ENCODE measurements around the gene KLK15.
"Not testable (repeated sequence)": the region's sequence is repeated elsewhere in the genome, so short reads cannot be mapped to it uniquely, and the experiment has no call there.

The KLK15 gene

GRCh38 chr19:50820086-50820485 is 13.3 kb downstream of the KLK15 start:
- DNase-seq, result no peak

- no peak for DNase-seq
Measured at GRCh38 chr19:50819636-50820035, 13.7 kb downstream of the KLK15 start.

- no peak for DNase-seq
Measured at GRCh38 chr19:50818859-50819472, 14.4 kb downstream of the KLK15 start.

GRCh38 chr19:50817941-50818858 is 15.2 kb downstream of the KLK15 start:
- no peak for DNase-seq

- DNase-seq, result no peak
Measured at GRCh38 chr19:50815439-50815838, 17.9 kb downstream of the KLK15 start.

GRCh38 chr19:50814883-50815282 is 18.5 kb downstream of the KLK15 start:
- no peak for DNase-seq

- no peak for DNase-seq
Measured at GRCh38 chr19:50812474-50812873, 20.9 kb downstream of the KLK15 start.

GRCh38 chr19:50811622-50812238 is 21.6 kb downstream of the KLK15 start:
- not testable (repeated sequence) for DNase-seq

- no peak for DNase-seq
Measured at GRCh38 chr19:50808856-50809255, 24.5 kb downstream of the KLK15 start.

- DNase-seq, result peak; percentile 96
Measured at GRCh38 chr19:50804420-50805272, 28.7 kb downstream of the KLK15 start.

- no peak for DNase-seq
Measured at GRCh38 chr19:50803633-50804419, 29.5 kb downstream of the KLK15 start.

GRCh38 chr19:50801107-50801506 is 32.3 kb downstream of the KLK15 start:
- no peak for DNase-seq

GRCh38 chr19:50799547-50799851 is 33.9 kb downstream of the KLK15 start:
- DNase-seq, result no peak

GRCh38 chr19:50798659-50799546 is 34.5 kb downstream of the KLK15 start:
- no peak for DNase-seq

GRCh38 chr19:50797781-50798658 is 35.4 kb downstream of the KLK15 start:
- no peak for DNase-seq

GRCh38 chr19:50797429-50797780 is 36.0 kb downstream of the KLK15 start:
- DNase-seq, result no peak

- no peak for DNase-seq
Measured at GRCh38 chr19:50796634-50797428, 36.5 kb downstream of the KLK15 start.

- DNase-seq, result no peak
Measured at GRCh38 chr19:50796128-50796633, 37.2 kb downstream of the KLK15 start.

- no peak for DNase-seq
Measured at GRCh38 chr19:50795664-50796073, 37.7 kb downstream of the KLK15 start.
